A549 treated with ZK216348 at 1 μM for 4 hours (cell line): ENCODE results near the gene BIRC2. TPM values are rescaled to one million over a fixed set of nuclear protein-coding genes. Genes with fewer than 3 reads are reported as not detected.

Experiments
- total RNA-seq: library from RNA; stranded (reverse); fragments of 200-300 nt; extraction: Qiagen RNA extraction; gene quantifications from 5 replicates; pipeline ENCODE4 v1.2.3, GENCODE V29; 2022; ENCODE audit warnings: low read depth

Gene BIRC2
- total RNA-seq, result 26.9 to 35.5 TPM (median 31.1 TPM) in 5 replicates

GRCh38 chr11:102346748-102347461 is at the start of gene BIRC2:
Gene BIRC2 (plus strand): TSS chr11:102347214. CDS start chr11:102349855, 2,641 bp downstream.

DNA sequence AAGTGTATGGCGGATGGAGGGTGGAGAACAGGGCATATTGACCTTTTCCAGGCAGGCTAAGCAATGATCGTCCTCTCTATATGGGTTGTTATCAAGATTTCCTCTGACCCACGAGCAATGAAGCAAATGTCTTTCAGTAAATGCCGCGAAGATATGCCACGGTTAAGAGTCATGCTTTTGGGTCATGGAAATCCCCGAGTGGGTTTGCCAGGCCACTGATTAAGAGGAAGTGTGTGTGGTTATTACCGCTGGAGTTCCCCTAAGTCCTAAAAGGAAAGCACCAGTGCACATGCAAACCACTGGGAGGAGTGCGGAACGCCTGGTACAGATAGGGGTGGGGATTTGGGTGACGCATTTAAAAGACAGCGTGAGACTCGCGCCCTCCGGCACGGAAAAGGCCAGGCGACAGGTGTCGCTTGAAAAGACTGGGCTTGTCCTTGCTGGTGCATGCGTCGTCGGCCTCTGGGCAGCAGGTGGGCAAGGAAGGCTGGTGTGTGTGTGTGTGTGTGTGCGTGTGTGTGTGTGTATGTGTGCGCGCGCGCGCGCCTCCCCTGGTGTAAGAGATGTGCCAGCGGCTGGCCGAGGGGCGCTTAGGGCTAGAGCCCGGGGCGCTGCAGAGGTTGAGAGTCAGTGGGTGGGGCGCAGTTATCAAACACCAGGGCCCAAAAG is 29.8 kb upstream of the BIRC2 start, which contains the start of gene BIRC3:
TSS of gene BIRC3 (plus strand) at position 386 of the 669 bp plus-strand sequence. CDS start 7,026 bp downstream, outside the sequence.

Other genes with a start within 250 kb of the BIRC2 start
- 45.5 to 75.2 TPM (median 60.5 TPM) in 5 replicates for gene YAP1, start 236.8 kb upstream of the BIRC2 start, total RNA-seq
- 30.8 to 49.7 TPM (median 45.9 TPM) in 5 replicates for gene BIRC3, start 29.7 kb upstream of the BIRC2 start, total RNA-seq
- gene TMEM123, start 105.6 kb downstream of the BIRC2 start, total RNA-seq, result 138 to 221 TPM (median 188 TPM) in 5 replicates
- gene MMP7, start 183.5 kb downstream of the BIRC2 start, total RNA-seq, result 19.3 to 36.5 TPM (median 22.8 TPM) in 5 replicates